GM06990 (cell line): Measurements from ENCODE around the gene KDM6A.
"Not testable (repeated sequence)": the region's sequence is repeated elsewhere in the genome, so short reads cannot be mapped to it uniquely, and the experiment has no call there.

Experiments used
- DNase-seq: peaks from one replicate; pipeline ENCODE4 v3.0.0-alpha.2; 2011; ENCODE audit not compliant: insufficient read length; ENCODE audit errors: extremely low read depth
- H3K27me3 ChIP-seq: replicated peaks from 2 replicates; pipeline ENCODE4 v1.6.0; 2011; ENCODE audit warnings: low read length; ENCODE audit not compliant: control insufficient read depth, insufficient read depth
- H3K36me3 ChIP-seq: 2 replicates; pipeline ENCODE4 v1.5.1; 2011; ENCODE audit warnings: low read length; ENCODE audit not compliant: control insufficient read depth, insufficient read depth
- H3K4me3 ChIP-seq: replicated peaks from 2 replicates; pipeline ENCODE4 v1.5.1; 2011; ENCODE audit warnings: low read depth, mild to moderate bottlenecking, control low read depth, low read length
- CTCF ChIP-seq: IDR thresholded peaks from 2 replicates; pipeline ENCODE4 v1.5.1; 2011; ENCODE audit warnings: low read length, control low read depth, mild to moderate bottlenecking, inconsistent platforms; ENCODE audit not compliant: insufficient read depth, poor library complexity, severe bottlenecking

Gene KDM6A

GRCh38 chrX:44997888-44998287 lies 124.9 kb downstream of the KDM6A start:
- no peaks in the 10 kb centered on the region for H3K27me3 ChIP-seq
- DNase-seq, result no peak
- peak overlapping the region; percentile 38 for H3K4me3 ChIP-seq
- TF ChIP-seq CTCF, result no peak
- H3K36me3 ChIP-seq, result no peaks in the 10 kb centered on the region

- not testable (repeated sequence) for DNase-seq, H3K4me3 ChIP-seq, H3K27me3 ChIP-seq, H3K36me3 ChIP-seq
Measured at GRCh38 chrX:44999237-44999636, 126.2 kb downstream of the KDM6A start.

- not testable (repeated sequence) for H3K4me3 ChIP-seq, H3K36me3 ChIP-seq, DNase-seq, H3K27me3 ChIP-seq
Measured at GRCh38 chrX:44999872-45000271, 126.9 kb downstream of the KDM6A start.

GRCh38 chrX:45001048-45001447 lies 128.1 kb downstream of the KDM6A start:
- H3K4me3 ChIP-seq, result no peak overlapping the region
- no peak for TF ChIP-seq CTCF
- H3K36me3 ChIP-seq, result no peaks in the 10 kb centered on the region
- H3K27me3 ChIP-seq, result no peaks in the 10 kb centered on the region
- DNase-seq, result no peak

GRCh38 chrX:45003085-45003484 lies 130.1 kb downstream of the KDM6A start:
- no peak for DNase-seq
- H3K27me3 ChIP-seq, result no peaks in the 10 kb centered on the region
- H3K36me3 ChIP-seq, result no peaks in the 10 kb centered on the region; the same call in 1 of the 2 replicates
- H3K4me3 ChIP-seq, result no peak overlapping the region
- TF ChIP-seq CTCF, result no peak

GRCh38 chrX:45006002-45006800 lies 133.2 kb downstream of the KDM6A start:
- Histone ChIP-seq H3K4me3 (no peak overlapping the region), H3K27me3 (no peaks in the 10 kb centered on the region), H3K36me3 (no peaks in the 10 kb centered on the region; the same call in 1 of the 2 replicates)
- DNase-seq, result no peak
- no peak for TF ChIP-seq CTCF

GRCh38 chrX:45007598-45007997 lies 134.6 kb downstream of the KDM6A start:
- no peak overlapping the region for H3K4me3 ChIP-seq
- DNase-seq, result peak; percentile 35
- no peaks in the 10 kb centered on the region for H3K27me3 ChIP-seq
- H3K36me3 ChIP-seq, result peaks cover 2% of the 10 kb centered on the region
- no peak for TF ChIP-seq CTCF
